Stomach (tissue), 4 donors: ENCODE measurements around the gene NSD2.

Experiments used
- CTCF ChIP-seq, 7 experiments: fragments of 450-650 bp in 4 of 7; fragments of 200-600 bp in 3 of 7; sonication (generic) in 3 of 7; IDR thresholded peaks; one replicate each; pipeline ENCODE4 v1.5.1; 2016 to 2019; ENCODE audit warnings: antibody characterized with exemption in 7 of 7, control low read depth in 2 of 7, mild to moderate bottlenecking in 1 of 7
- EP300 ChIP-seq: sonication (generic); formaldehyde crosslinking; IDR thresholded peaks from one replicate; pipeline ENCODE4 v1.6.1; 2017; ENCODE audit warnings: antibody characterized with exemption
- POLR2A ChIP-seq, 4 donors: fragments of 450-650 bp; IDR thresholded peaks; one replicate each; pipeline ENCODE4 v1.6.1; 2016; ENCODE audit warnings: antibody characterized with exemption in 4 of 4, control low read depth in 2 of 4, mild to moderate bottlenecking in 1 of 4, moderate library complexity in 1 of 4

- TF ChIP-seq EP300 (no peak), CTCF (IDR thresholded peaks at IDR 0.05) (no peak), POLR2A (IDR thresholded peaks at IDR 0.05) (no peak)
Measured at GRCh38 chr4:1898681-1899080, 27.5 kb downstream of the NSD2 start.
